Measurements from ENCODE around the gene ACOXL. TPM values are rescaled to one million over a fixed set of nuclear protein-coding genes. Genes with fewer than 3 reads are reported as not detected.

ACOXL gene
- total and polyA plus RNA-seq, 2 of the 8 experiments (the other 6 are each of a cell fraction or from before 2014, with no cell fraction given) = 11.4 to 20.6 TPM

DNA sequence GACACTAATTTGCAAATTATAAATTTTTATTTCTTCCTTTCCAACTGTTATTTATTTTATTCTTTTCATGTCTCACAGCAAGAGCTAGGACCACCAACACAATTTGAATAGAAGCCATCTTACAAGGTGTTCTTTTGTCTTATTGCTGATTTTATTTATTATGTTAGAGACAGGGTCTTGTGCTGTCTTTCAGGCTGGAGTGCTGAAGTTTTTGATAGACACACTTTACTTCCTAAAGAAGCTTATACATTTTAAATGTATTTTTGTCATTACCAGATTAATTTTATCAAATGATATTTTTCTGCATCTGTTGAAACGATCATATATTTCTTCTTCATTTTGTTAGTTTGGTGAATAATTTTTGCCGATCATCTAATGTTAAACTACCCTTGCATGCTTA, 258.1 kb downstream of the ACOXL start (continued):
- TF ChIP-seq KDM5A (IDR thresholded peaks at IDR 0.05; ENCODE audit: low read length) (no peak), KDM1A (IDR thresholded peaks at IDR 0.05; ENCODE audit: borderline replicate concordance, low read length) (no peak), ZNF274 (IDR thresholded peaks at IDR 0.05; ENCODE audit: borderline replicate concordance, extremely low read depth, low read length) (no peak), NANOG (IDR thresholded peaks at IDR 0.05; ENCODE audit: insufficient read depth, low read depth, low read length, poor library complexity, severe bottlenecking) (no peak), FOSL1 (IDR thresholded peaks at IDR 0.05; ENCODE audit: insufficient read depth, low read depth, low read length) (no peak), MAFK (IDR thresholded peaks at IDR 0.05; ENCODE audit: low read depth, low read length) (no peak), SIN3A (conservative IDR thresholded peaks at IDR 0.05 in 1 of 2, IDR thresholded peaks at IDR 0.05 in 1 of 2; ENCODE audit: low read depth in 1 of 2, low read length in 2 of 2) (no peak), BACH1 (IDR thresholded peaks at IDR 0.05; ENCODE audit: low read length) (no peak)
